Heart left ventricle (tissue), 13 donors: ENCODE data around the gene C1orf105.

Source experiments
- CTCF ChIP-seq, 12 donors: fragments of 200-600 bp; sonication (generic) in 4 of 12; IDR thresholded peaks; one replicate each; pipeline versions ENCODE4 v1.5.0 to v1.8.0; 2018 to 2022; ENCODE audit warnings: antibody characterized with exemption in 12 of 12, mild to moderate bottlenecking in 5 of 12
- POLR2A ChIP-seq, 2 donors: fragments of 450-650 bp; IDR thresholded peaks; one replicate each; pipeline ENCODE4 v1.6.1; 2017; ENCODE audit warnings: antibody characterized with exemption in 2 of 2, mild to moderate bottlenecking in 2 of 2, moderate library complexity in 2 of 2
- donor health status: ischemic (EF 13 %, LVEDD 7.1; RV severe dilation, severe dysfunction).
- donor health status: DM: no; HTN: yes; CAD: no.
- donor health status: DM: no; HTN: no; CAD: no.
- donor health status: ischemic (EF 25% LVEDD 6.9; RV normal size, moderate dysfunction).
- donor health status: ischemic (EF 25% LVEDD 5.7; RV mildly dilated, moderate dysfunction).
- donor health status: ischemic (EF 35%, LVEDD 5.7; RV mildly dilated, moderate dysfunction).
- donor health status: nonischemic (EF 11% LVEDD 7.7; RV severe dilation, severe dysfunction).
- donor health status: DM: yes; HTN: yes; CAD: no.
- donor health status: PGD.
- donor health status: ischemic (EF 29% LVEDD 5.4; RV normal size, mild dysfunction).
- donor health status: nonischemic (EF 23%, LVEDD 6.1; RV moderate dilation, normal function).

GRCh38 chr1:172470149-172470548 is 49.7 kb downstream of the C1orf105 start:
- TF ChIP-seq CTCF (IDR thresholded peaks at IDR 0.05) = no peak
- no peak for TF ChIP-seq POLR2A (IDR thresholded peaks at IDR 0.05)
